GM19455 (cell line): Measurements from ENCODE around the gene STRIP1.
"Not testable (repeated sequence)": the region's sequence is repeated elsewhere in the genome, so short reads cannot be mapped to it uniquely, and the experiment has no call there.

Experiments
- ATAC-seq: cut with Tn5 transposase; IDR thresholded peaks from one replicate; pipeline ENCODE4 v1.9.1; 2021; ENCODE audit not compliant: unreplicated experiment

The STRIP1 gene

GRCh38 chr1:110067893-110068645 lies 33.6 kb downstream of the STRIP1 start:
- no peak for ATAC-seq

- ATAC-seq, result no peak
Measured at GRCh38 chr1:110068646-110069403, 34.4 kb downstream of the STRIP1 start.

GRCh38 chr1:110069404-110070281 lies 35.2 kb downstream of the STRIP1 start:
- no peak for ATAC-seq

- no peak for ATAC-seq
Measured at GRCh38 chr1:110070282-110070669, 35.9 kb downstream of the STRIP1 start.

GRCh38 chr1:110070671-110071242 lies 36.3 kb downstream of the STRIP1 start, which contains the start of gene ALX3:
TSS of gene ALX3 (minus strand) at chr1:110070672. CDS start at chr1:110070612, 60 bp downstream.
- ATAC-seq, result no peak

GRCh38 chr1:110074166-110074565 lies 39.7 kb downstream of the STRIP1 start:
- no peak for ATAC-seq

- no peak for ATAC-seq
Measured at GRCh38 chr1:110076789-110077500, 42.5 kb downstream of the STRIP1 start.

- not testable (repeated sequence) for ATAC-seq
Measured at GRCh38 chr1:110079995-110080394, 45.6 kb downstream of the STRIP1 start.

- no peak for ATAC-seq
Measured at GRCh38 chr1:110081061-110081460, 46.6 kb downstream of the STRIP1 start.

- ATAC-seq, result no peak
Measured at GRCh38 chr1:110082477-110082876, 48.1 kb downstream of the STRIP1 start.

GRCh38 chr1:110083061-110083865 lies 48.8 kb downstream of the STRIP1 start:
- ATAC-seq, result no peak

- ATAC-seq, result no peak
Measured at GRCh38 chr1:110083866-110084226, 49.4 kb downstream of the STRIP1 start.

GRCh38 chr1:110084227-110085078 lies 50.0 kb downstream of the STRIP1 start:
- no peak for ATAC-seq

- ATAC-seq, result no peak
Measured at GRCh38 chr1:110085671-110086070, 51.2 kb downstream of the STRIP1 start.

GRCh38 chr1:110086961-110087360 lies 52.5 kb downstream of the STRIP1 start:
- no peak for ATAC-seq

GRCh38 chr1:110087812-110088738 lies 53.7 kb downstream of the STRIP1 start:
- no peak for ATAC-seq

GRCh38 chr1:110088739-110089316 lies 54.4 kb downstream of the STRIP1 start:
- no peak for ATAC-seq
